PFSK-1 (cell line): ENCODE results near the gene ELAPOR1.

Experiments used
- FOXP2 ChIP-seq: optimal IDR thresholded peaks from 2 replicates; pipeline ENCODE3; 2011; ENCODE audit warnings: borderline replicate concordance, control low read depth, inconsistent platforms; ENCODE audit not compliant: insufficient read depth; ENCODE audit errors: extremely low read length, extremely low read depth
- POLR2AphosphoS5 ChIP-seq: IDR thresholded peaks from 2 replicates; pipeline ENCODE4 v1.6.1; 2012; ENCODE audit warnings: low read depth, mild to moderate bottlenecking, control low read depth, low read length, moderate library complexity
- REST ChIP-seq, 2 experiments: IDR thresholded peaks; 2 replicates each; pipeline versions ENCODE4 v1.6.1 to v1.8.0; 2011 to 2012; ENCODE audit warnings: low read depth in 2 of 2, low read length in 2 of 2, control low read depth in 1 of 2, inconsistent platforms in 1 of 2, mild to moderate bottlenecking in 1 of 2, moderate library complexity in 1 of 2; ENCODE audit not compliant: insufficient read depth in 1 of 2
- SIN3A ChIP-seq: IDR thresholded peaks from 2 replicates; pipeline ENCODE4 v1.6.1; 2012; ENCODE audit warnings: mild to moderate bottlenecking, low read length, moderate library complexity, borderline replicate concordance; ENCODE audit not compliant: insufficient read depth
- TAF1 ChIP-seq: IDR thresholded peaks from 2 replicates; pipeline ENCODE4 v1.6.1; 2012; ENCODE audit warnings: low read length, control low read depth, borderline replicate concordance; ENCODE audit not compliant: insufficient read depth

Gene ELAPOR1

GRCh38 chr1:109131059-109131458 is 17.1 kb downstream of the ELAPOR1 start:
- no peak for TF ChIP-seq TAF1
- TF ChIP-seq POLR2AphosphoS5: no peak
- TF ChIP-seq SIN3A: no peak
- no peak for TF ChIP-seq FOXP2
- TF ChIP-seq REST (IDR thresholded peaks at IDR 0.05; ENCODE audit: insufficient read depth in 1 of 2, low read depth in 2 of 2, low read length in 2 of 2): no peak

DNA sequence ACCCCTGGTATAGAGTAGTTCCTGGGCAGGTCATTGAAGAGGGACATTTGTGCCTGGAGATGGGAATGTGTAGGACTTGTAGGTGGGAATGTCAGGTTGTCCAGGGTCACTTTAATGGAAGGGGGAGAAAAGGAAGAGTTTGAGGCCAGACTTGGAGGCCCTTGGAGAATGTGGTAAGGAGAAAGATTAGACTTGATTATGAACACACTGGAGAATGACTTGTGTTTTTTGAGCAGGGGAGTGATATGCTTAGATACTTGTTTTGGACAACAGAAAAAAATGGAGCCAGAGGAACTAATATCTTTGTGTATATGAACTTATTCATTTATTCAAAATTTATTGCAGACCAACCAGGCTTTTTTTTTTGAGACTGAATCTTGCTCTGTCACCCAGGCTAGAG is 17.9 kb downstream of the ELAPOR1 start:
- TF ChIP-seq POLR2AphosphoS5 (no peak), TAF1 (no peak), SIN3A (no peak), REST (IDR thresholded peaks at IDR 0.05; ENCODE audit: insufficient read depth in 1 of 2, low read depth in 2 of 2, low read length in 2 of 2) (no peak), FOXP2 (no peak)

- TF ChIP-seq TAF1: no peak
- no peak for TF ChIP-seq POLR2AphosphoS5
Measured at GRCh38 chr1:109133002-109133706, 19.2 kb downstream of the ELAPOR1 start.

DNA sequence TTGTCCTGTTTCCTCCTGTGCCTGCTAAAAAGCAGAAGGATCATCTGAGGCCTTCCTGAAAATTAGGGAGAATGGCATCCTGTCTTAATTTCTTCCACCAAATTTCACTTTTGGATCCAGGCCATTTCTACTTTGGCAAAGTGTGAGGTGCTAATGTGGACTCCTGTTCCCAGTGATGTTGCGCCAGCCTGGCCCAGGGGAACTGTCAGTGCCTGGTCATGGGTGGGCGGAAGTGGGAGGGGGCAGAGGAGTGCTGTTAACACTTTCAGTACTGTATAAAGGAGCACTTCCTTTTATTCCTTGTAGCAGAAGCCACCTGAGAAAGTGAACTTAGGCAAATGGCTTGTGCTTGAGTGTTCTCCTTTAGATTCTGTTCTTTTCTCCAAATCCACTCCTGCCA is 19.9 kb downstream of the ELAPOR1 start:
- no peak for TF ChIP-seq FOXP2
- no peak for TF ChIP-seq REST (IDR thresholded peaks at IDR 0.05; ENCODE audit: insufficient read depth in 1 of 2, low read depth in 2 of 2, low read length in 2 of 2)
- no peak for TF ChIP-seq SIN3A
- TF ChIP-seq TAF1: no peak
- TF ChIP-seq POLR2AphosphoS5: no peak

- TF ChIP-seq TAF1: no peak
Measured at GRCh38 chr1:109134423-109134822, 20.5 kb downstream of the ELAPOR1 start.

DNA sequence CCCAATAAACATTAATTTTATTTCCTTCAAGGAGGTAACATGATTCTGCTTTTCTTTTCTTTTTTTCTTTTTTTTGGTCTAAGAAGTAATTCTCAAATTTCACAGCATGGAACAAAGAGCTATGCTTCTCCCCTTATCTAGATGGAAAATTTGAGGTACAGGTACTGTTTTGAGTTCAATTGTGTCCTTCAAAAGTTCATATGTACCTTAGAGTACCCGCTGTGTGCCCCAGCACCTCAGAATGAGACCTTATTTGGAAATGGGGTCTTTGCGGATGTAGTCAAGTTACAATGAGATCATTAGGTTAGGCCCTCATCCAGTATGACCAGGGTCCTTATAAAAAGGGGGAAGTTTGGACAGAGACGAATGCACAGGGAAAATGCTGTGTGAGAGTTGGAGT is 22.0 kb downstream of the ELAPOR1 start:
- TF ChIP-seq POLR2AphosphoS5 (no peak), REST (IDR thresholded peaks at IDR 0.05; ENCODE audit: insufficient read depth in 1 of 2, low read depth in 2 of 2, low read length in 2 of 2) (no peak)
